GM12878 (cell line): ENCODE measurements around the gene C1orf87.

Experiments
- CTCF ChIP-seq, 3 experiments: IDR thresholded peaks in 2 of 3; conservative IDR thresholded peaks in 1 of 3; 2 replicates each; pipeline ENCODE4 v1.5.1; 2011; ENCODE audit warnings: low read depth in 3 of 3, low read length in 3 of 3, mild to moderate bottlenecking in 3 of 3, control low read depth in 2 of 3, moderate library complexity in 2 of 3, inconsistent platforms in 1 of 3, mixed read lengths in 1 of 3; ENCODE audit not compliant: control insufficient read depth in 2 of 3, insufficient read depth in 1 of 3; ENCODE audit errors: extremely low read depth in 1 of 3
- ESRRA ChIP-seq: IDR thresholded peaks from 2 replicates; pipeline ENCODE4 v1.6.1; 2012; ENCODE audit warnings: mild to moderate bottlenecking, low read length, improper control_type of control experiment
- POLR2A ChIP-seq: IDR thresholded peaks from 2 replicates; pipeline ENCODE4 v1.6.1; 2011; ENCODE audit warnings: low read depth, mild to moderate bottlenecking, low read length
- SUPT20H ChIP-seq: IDR thresholded peaks from 2 replicates; pipeline ENCODE4 v1.6.1; 2011; ENCODE audit warnings: low read depth, mild to moderate bottlenecking, low read length, moderate library complexity, borderline replicate concordance; ENCODE audit not compliant: control insufficient read depth

- TF ChIP-seq POLR2A (no peak), SUPT20H (no peak), ESRRA (no peak), CTCF (IDR thresholded peaks at IDR 0.05 in 2 of 3, conservative IDR thresholded peaks at IDR 0.05 in 1 of 3; ENCODE audit: control insufficient read depth in 2 of 3, extremely low read depth in 1 of 3, insufficient read depth in 1 of 3, low read depth in 3 of 3, low read length in 3 of 3) (no peak)
Measured at GRCh38 chr1:60087681-60088080, 14.1 kb upstream of the C1orf87 start.
